ENCODE results near the gene LMBR1. TPM values are rescaled to one million over a fixed set of nuclear protein-coding genes. Genes with fewer than 3 reads are reported as not detected.
"Not testable (repeated sequence)": the region's sequence is repeated elsewhere in the genome, so short reads cannot be mapped to it uniquely, and the experiment has no call there.

Gene LMBR1
- total RNA-seq, 2 experiments from 2014 or later = 51.3 to 51.8 TPM

- ChIA-PET CTCF (no interaction called here), POLR2A (interaction anchor here (1.6 to 1.7 kb wide), 2 partner anchors 14 to 27 kb away, joined by 3 to 6 read pairs; no protein-coding TSS in a partner anchor)
- DNase-seq = no peak
- H3K4me3 Mint-ChIP-seq = peak overlapping the region; percentile 88
- peaks cover 3% of the 10 kb centered on the region for H3K9me3 Mint-ChIP-seq
- peaks cover 5% of the 10 kb centered on the region for H3K27me3 Mint-ChIP-seq
- H3K36me3 Mint-ChIP-seq (ENCODE audit: low read depth) = peaks cover 18% of the 10 kb centered on the region
- H3K4me1 Mint-ChIP-seq = peaks cover 45% of the 10 kb centered on the region
- H3K27ac Mint-ChIP-seq = peak overlapping the region; percentile 72
These were observed 253.3 kb downstream of the LMBR1 start for GRCh38 chr7:156639426-156640256.

DNA sequence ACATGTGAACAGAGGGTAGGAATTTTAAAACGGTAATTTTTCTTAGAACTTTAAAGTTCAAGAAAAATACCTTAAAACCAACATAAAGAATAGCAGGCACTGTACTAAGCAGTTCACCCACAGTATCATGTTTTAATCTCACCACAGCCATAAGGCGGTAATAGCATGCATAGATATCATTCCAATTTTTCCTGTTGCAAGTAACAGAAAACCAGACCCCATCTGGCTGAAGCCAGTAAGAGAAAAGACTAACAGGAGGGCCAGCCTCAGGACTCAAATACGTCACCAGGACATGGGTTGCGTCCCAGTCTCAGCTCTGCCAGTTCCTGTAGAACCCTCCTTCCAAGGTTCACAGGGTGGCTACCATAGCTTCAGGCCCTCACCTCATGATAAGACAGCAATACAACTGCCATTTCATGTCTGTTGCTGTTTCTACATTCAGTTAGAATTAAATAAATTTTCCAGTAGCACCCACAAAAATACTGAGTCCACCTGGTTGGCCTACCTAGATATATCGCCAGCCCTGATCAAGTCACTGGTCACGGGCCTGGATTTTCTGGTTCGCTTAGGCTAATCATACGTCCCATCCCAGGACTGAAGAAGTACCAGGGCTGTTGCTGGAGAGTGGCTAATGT is 254.4 kb downstream of the LMBR1 start:
- peaks cover 45% of the 10 kb centered on the region for H3K4me1 Mint-ChIP-seq
- CTCF ChIA-PET = no interaction called here
- POLR2A ChIA-PET = interaction anchor here (1.6 to 1.7 kb wide), 2 partner anchors 13 to 26 kb away, joined by 3 to 6 read pairs; no protein-coding TSS in a partner anchor

DNA sequence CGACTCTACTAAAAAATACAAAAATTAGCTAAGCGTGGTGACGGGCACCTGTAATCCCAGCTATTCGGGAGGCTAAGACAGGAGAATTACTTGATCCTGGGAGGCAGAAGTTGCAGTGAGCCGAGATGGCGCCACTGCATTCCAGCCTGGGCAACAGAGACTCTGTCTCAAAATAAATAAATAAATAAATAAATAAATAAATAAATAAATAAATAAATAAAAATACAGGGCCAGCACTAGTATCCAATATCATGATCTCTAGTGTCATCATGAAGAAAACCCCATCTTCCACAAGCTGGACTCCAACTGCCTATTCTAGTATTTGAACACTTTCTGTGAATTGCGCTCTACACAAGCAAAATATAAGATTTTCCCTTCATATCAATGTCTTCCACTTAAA is 255.9 kb downstream of the LMBR1 start:
- Mint-ChIP-seq H3K36me3 (ENCODE audit: low read depth) (peaks cover 18% of the 10 kb centered on the region), H3K4me1 (peaks cover 37% of the 10 kb centered on the region), H3K27me3 (peaks cover 13% of the 10 kb centered on the region)
- H3K27ac Mint-ChIP-seq, CTCF ChIA-PET, POLR2A ChIA-PET, DNase-seq, H3K9me3 Mint-ChIP-seq, H3K4me3 Mint-ChIP-seq: not testable (repeated sequence)

More for the DNA sequence above, 254.4 kb downstream of the LMBR1 start:
- DNase-seq = no peak
- Mint-ChIP-seq H3K36me3 (ENCODE audit: low read depth) (peaks cover 18% of the 10 kb centered on the region), H3K9me3 (peaks cover 3% of the 10 kb centered on the region), H3K4me3 (peak overlapping the region; percentile 88), H3K27ac (no peak overlapping the region), H3K27me3 (peaks cover 9% of the 10 kb centered on the region)

- no peak for DNase-seq
- H3K27ac Mint-ChIP-seq = no peak overlapping the region
- peaks cover 25% of the 10 kb centered on the region for H3K4me1 Mint-ChIP-seq
- H3K27me3 Mint-ChIP-seq = peaks cover 13% of the 10 kb centered on the region
- ChIA-PET CTCF (interaction anchor here (1.5 kb wide), 2 partner anchors 11 to 23 kb away, joined by 3 read pairs; no protein-coding TSS in a partner anchor), POLR2A (interaction anchor here (1.0 to 1.8 kb wide), 2 partner anchors 10 to 257 kb away, joined by 3 to 7 read pairs; partner anchors contain the start of gene LMBR1)
- H3K36me3 Mint-ChIP-seq (ENCODE audit: low read depth) = peaks cover 18% of the 10 kb centered on the region
- peaks cover 3% of the 10 kb centered on the region for H3K9me3 Mint-ChIP-seq
- no peak overlapping the region for H3K4me3 Mint-ChIP-seq
These were observed 257.2 kb downstream of the LMBR1 start for GRCh38 chr7:156635529-156636385.

DNA sequence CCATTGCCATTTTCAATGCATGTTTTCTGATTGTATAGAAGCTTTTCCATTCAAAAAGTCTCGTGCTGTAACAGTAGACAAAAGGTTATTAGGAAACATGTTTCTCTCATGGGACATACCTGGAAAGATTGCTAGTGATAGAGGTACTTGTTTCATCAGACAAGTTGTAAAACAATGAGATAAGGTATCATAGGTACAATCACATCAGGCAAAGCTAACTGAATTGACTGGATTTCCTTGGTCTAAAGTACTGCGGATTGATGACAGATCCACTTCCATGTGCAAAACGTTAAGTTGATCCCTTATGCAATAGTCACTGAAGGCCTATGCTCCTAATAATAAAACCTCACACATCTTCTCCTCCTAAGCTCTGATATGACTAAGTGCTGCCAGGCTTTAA is 258.9 kb downstream of the LMBR1 start:
- H3K4me1 Mint-ChIP-seq = peaks cover 15% of the 10 kb centered on the region
- CTCF ChIA-PET = interaction anchor here (1.5 kb wide), 2 partner anchors 9 to 21 kb away, joined by 3 read pairs; no protein-coding TSS in a partner anchor
- POLR2A ChIA-PET = interaction anchor here (1.8 kb wide), 1 partner anchor 8 kb away, joined by 7 read pairs; no protein-coding TSS in a partner anchor

DNA sequence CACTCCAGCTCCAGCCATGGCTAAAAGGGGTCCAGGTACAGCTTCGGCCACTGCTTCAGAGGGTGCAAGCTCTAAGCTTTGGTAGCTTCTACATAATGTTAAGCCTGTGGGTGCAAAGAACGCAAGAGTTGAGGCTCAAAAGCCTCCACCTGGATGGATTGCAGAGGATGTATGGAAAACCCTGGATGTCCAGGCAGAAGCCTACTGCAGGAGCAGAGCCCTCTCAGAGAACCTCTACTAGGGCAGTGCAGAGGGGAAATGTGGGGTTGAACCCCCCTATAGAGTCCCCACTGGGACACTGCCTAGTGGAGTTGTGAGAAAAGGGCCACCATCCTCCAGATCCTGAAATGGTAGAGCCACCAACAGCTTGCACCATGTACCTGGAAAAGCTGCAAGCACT is 263.1 kb downstream of the LMBR1 start:
- ChIA-PET CTCF (no interaction called here), POLR2A (interaction anchor here (0.9 to 1.0 kb wide), 2 partner anchors 11 to 17 kb away, joined by 3 read pairs; partner anchors contain the start of gene RNF32)
- Mint-ChIP-seq H3K36me3 (ENCODE audit: low read depth) (peaks cover 18% of the 10 kb centered on the region), H3K27me3 (peaks cover 22% of the 10 kb centered on the region), H3K27ac (no peak overlapping the region), H3K4me3 (no peak overlapping the region), H3K9me3 (peaks cover 22% of the 10 kb centered on the region), H3K4me1 (peaks cover 9% of the 10 kb centered on the region)
- DNase-seq = no peak

More for the DNA sequence above, 258.9 kb downstream of the LMBR1 start:
- peaks cover 10% of the 10 kb centered on the region for H3K9me3 Mint-ChIP-seq
- H3K36me3 Mint-ChIP-seq (ENCODE audit: low read depth) = peaks cover 20% of the 10 kb centered on the region
- DNase-seq = no peak
- H3K4me3 Mint-ChIP-seq = no peak overlapping the region
- peaks cover 20% of the 10 kb centered on the region for H3K27me3 Mint-ChIP-seq
- H3K27ac Mint-ChIP-seq = no peak overlapping the region

DNA sequence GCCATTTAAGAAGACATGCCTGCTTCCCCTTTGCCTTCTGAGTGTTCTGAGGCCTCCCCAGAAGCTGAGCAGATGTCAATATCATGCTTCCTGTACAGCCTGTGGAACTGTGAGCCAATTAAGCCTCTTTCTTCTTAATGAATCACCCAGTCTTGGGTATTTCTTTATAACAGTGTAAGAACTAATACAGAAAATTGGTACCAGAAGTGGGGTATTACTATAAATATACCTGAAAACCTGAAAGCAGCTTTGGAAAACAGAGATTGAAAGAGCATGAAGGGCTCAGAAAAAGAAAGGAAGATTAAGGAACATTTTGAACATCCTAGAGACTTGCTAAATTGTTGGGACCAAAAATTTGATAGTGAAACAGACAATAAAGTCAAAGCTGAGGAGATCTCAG is 264.4 kb downstream of the LMBR1 start:
- Mint-ChIP-seq H3K9me3 (peaks cover 28% of the 10 kb centered on the region), H3K4me1 (peaks cover 17% of the 10 kb centered on the region), H3K27ac (no peak overlapping the region), H3K4me3 (no peak overlapping the region), H3K36me3 (ENCODE audit: low read depth) (peaks cover 22% of the 10 kb centered on the region), H3K27me3 (peaks cover 19% of the 10 kb centered on the region)
- no peak for DNase-seq
- ChIA-PET POLR2A (interaction anchor here (0.6 kb wide), 1 partner anchor 256 kb away, joined by 4 read pairs; no protein-coding TSS in a partner anchor), CTCF (no interaction called here)

Other genes with a start within 250 kb of the LMBR1 start
- gene NOM1, start 56.5 kb upstream of the LMBR1 start, total RNA-seq = 10 to 100 TPM; 22.1 to 22.8 TPM
- under 1 TPM in 1 of 2 experiments, not detected in 1; 0.10 TPM for gene MNX1, start 117.5 kb upstream of the LMBR1 start, total RNA-seq
- 10 to 100 TPM; 55.0 to 55.7 TPM for gene UBE3C, start 245.7 kb upstream of the LMBR1 start, total RNA-seq